Astrocyte (in vitro differentiated cells and primary cell): ENCODE results near the gene TMEM14C. TPM values are rescaled to one million over a fixed set of nuclear protein-coding genes. Genes with fewer than 3 reads are reported as not detected.
A peak's percentile ranks its signal among the peaks of the same experiment; 100 is the strongest.
"Not testable (repeated sequence)": the region's sequence is repeated elsewhere in the genome, so short reads cannot be mapped to it uniquely, and the experiment has no call there.

Experiments
- DNase-seq: peaks from one replicate; pipeline ENCODE4 v3.0.0-alpha.2; 2010; ENCODE audit warnings: low read depth
- FAIRE-seq: peaks from 2 replicates; lab custom pipeline; 2011; peaks lifted over from hg19 to GRCh38; lab: Jason Lieb, UNC
- H2AFZ ChIP-seq: 2 replicates; pipeline ENCODE4 v1.6.0; 2012; ENCODE audit warnings: low read depth, low read length, inconsistent platforms
- H3K27ac ChIP-seq: 2 replicates; pipeline ENCODE4 v1.5.1; 2011; ENCODE audit warnings: low read depth, low read length, inconsistent platforms
- H3K27me3 ChIP-seq: 2 replicates; pipeline ENCODE4 v1.6.0; 2011; ENCODE audit warnings: low read length, inconsistent platforms; ENCODE audit not compliant: insufficient read depth
- H3K36me3 ChIP-seq: 2 replicates; pipeline ENCODE4 v1.5.1; 2011; ENCODE audit warnings: low read length, inconsistent platforms; ENCODE audit not compliant: insufficient read depth
- H3K4me1 ChIP-seq: 2 replicates; pipeline ENCODE4 v1.5.1; 2011; ENCODE audit warnings: low read length, inconsistent platforms; ENCODE audit not compliant: insufficient read depth
- H3K4me2 ChIP-seq: 2 replicates; pipeline ENCODE4 v1.6.0; 2012; ENCODE audit warnings: low read length, inconsistent platforms
- H3K4me3 ChIP-seq: 2 replicates; pipeline ENCODE4 v1.5.1; 2011; ENCODE audit warnings: low read depth, mild to moderate bottlenecking, low read length, inconsistent platforms; ENCODE audit not compliant: insufficient read depth
- H3K79me2 ChIP-seq: 2 replicates; pipeline ENCODE4 v1.6.0; 2012; ENCODE audit warnings: mild to moderate bottlenecking, low read length, inconsistent platforms; ENCODE audit not compliant: insufficient read depth
- H3K9ac ChIP-seq: 2 replicates; pipeline ENCODE4 v1.6.0; 2012; ENCODE audit warnings: mild to moderate bottlenecking, low read length, inconsistent platforms
- H3K9me3 ChIP-seq: 2 replicates; pipeline ENCODE4 v1.5.1; 2012; ENCODE audit warnings: low read depth, mild to moderate bottlenecking, low read length, inconsistent platforms; ENCODE audit not compliant: insufficient read depth
- H4K20me1 ChIP-seq: 2 replicates; pipeline ENCODE4 v1.6.0; 2012; ENCODE audit warnings: low read length, inconsistent platforms; ENCODE audit not compliant: insufficient read depth
- H3K27ac Mint-ChIP-seq: one replicate; pipeline ENCODE4 v1.8.0; 2021; ENCODE audit warnings: mild to moderate bottlenecking, mixed read lengths; ENCODE audit not compliant: unreplicated experiment
- H3K27me3 Mint-ChIP-seq: one replicate; pipeline ENCODE4 v1.8.0; 2021; ENCODE audit warnings: low read depth, mixed read lengths; ENCODE audit not compliant: unreplicated experiment
- H3K36me3 Mint-ChIP-seq: one replicate; pipeline ENCODE4 v1.8.0; 2021; ENCODE audit warnings: low read depth, mixed read lengths; ENCODE audit not compliant: unreplicated experiment
- H3K4me1 Mint-ChIP-seq: one replicate; pipeline ENCODE4 v1.8.0; 2021; ENCODE audit warnings: low read depth, mixed read lengths; ENCODE audit not compliant: unreplicated experiment
- H3K4me3 Mint-ChIP-seq: one replicate; pipeline ENCODE4 v1.8.0; 2021; ENCODE audit warnings: mild to moderate bottlenecking, moderate library complexity, mixed read lengths; ENCODE audit not compliant: unreplicated experiment
- H3K9me3 Mint-ChIP-seq: one replicate; pipeline ENCODE4 v1.8.0; 2021; ENCODE audit warnings: mild to moderate bottlenecking, mixed read lengths; ENCODE audit not compliant: unreplicated experiment
- CTCF ChIP-seq: IDR thresholded peaks from 2 replicates; pipeline ENCODE4 v1.5.1; 2011; ENCODE audit warnings: low read depth, mild to moderate bottlenecking, inconsistent platforms, low read length, moderate library complexity; ENCODE audit not compliant: insufficient read depth
- EZH2 ChIP-seq: IDR thresholded peaks from 2 replicates; pipeline ENCODE4 v1.6.1; 2012; ENCODE audit warnings: mild to moderate bottlenecking, low read length, inconsistent platforms; ENCODE audit not compliant: insufficient read depth
- total RNA-seq: library from RNA; stranded (reverse); gene quantifications from 2 replicates; pipeline ENCODE4 v1.2.1, GENCODE V29; 2021

TMEM14C gene
- total RNA-seq, 1 donor from 2014 or later = 134 TPM

- no peaks in the 10 kb centered on the region for H3K9me3 ChIP-seq
- H3K4me2 ChIP-seq = peak overlapping the region; percentile 67
- H3K79me2 ChIP-seq = peaks cover 18% of the 10 kb centered on the region
- H3K9me3 Mint-ChIP-seq = peaks cover 8% of the 10 kb centered on the region
- H2AFZ ChIP-seq = peak overlapping the region; percentile 30
- H3K9ac ChIP-seq = peak overlapping the region; percentile 24
- no peaks in the 10 kb centered on the region for H3K27me3 Mint-ChIP-seq
- H3K27me3 ChIP-seq = no peaks in the 10 kb centered on the region
- no peak overlapping the region for H3K27ac ChIP-seq
- H3K27ac Mint-ChIP-seq = no peak overlapping the region
- H4K20me1 ChIP-seq = peaks cover 4% of the 10 kb centered on the region
- no peak for TF ChIP-seq EZH2
- no peak overlapping the region for H3K4me3 Mint-ChIP-seq
- H3K36me3 ChIP-seq = no peaks in the 10 kb centered on the region
- peaks cover 21% of the 10 kb centered on the region for H3K4me1 Mint-ChIP-seq
- peaks cover 15% of the 10 kb centered on the region for H3K4me1 ChIP-seq
- FAIRE-seq = no peak
- no peak overlapping the region for H3K4me3 ChIP-seq
- no peak for DNase-seq
- H3K36me3 Mint-ChIP-seq = peaks cover 9% of the 10 kb centered on the region
Measured at GRCh38 chr6:10719964-10720264, 3.0 kb upstream of the TMEM14C start.

- Mint-ChIP-seq H3K36me3 (peaks cover 9% of the 10 kb centered on the region), H3K9me3 (peaks cover 8% of the 10 kb centered on the region), H3K27ac (no peak overlapping the region), H3K27me3 (no peaks in the 10 kb centered on the region), H3K4me1 (peaks cover 26% of the 10 kb centered on the region), H3K4me3 (no peak overlapping the region)
- FAIRE-seq (no peak), DNase-seq (peak; percentile 14)
- Histone ChIP-seq H3K9ac (peak overlapping the region; percentile 24), H3K9me3 (no peaks in the 10 kb centered on the region), H3K27me3 (no peaks in the 10 kb centered on the region), H4K20me1 (peaks cover 4% of the 10 kb centered on the region), H3K4me1 (peaks cover 15% of the 10 kb centered on the region), H3K4me2 (peak overlapping the region; percentile 67), H3K79me2 (peaks cover 23% of the 10 kb centered on the region), H3K4me3 (peak overlapping the region; percentile 31), H3K27ac (no peak overlapping the region), H2AFZ (peak overlapping the region; percentile 30), H3K36me3 (no peaks in the 10 kb centered on the region)
- TF ChIP-seq CTCF = no peak
Measured at GRCh38 chr6:10720265-10720959, 2.5 kb upstream of the TMEM14C start.

- not testable (repeated sequence) for FAIRE-seq, H3K27me3 Mint-ChIP-seq, H3K27ac ChIP-seq, H3K9me3 ChIP-seq, H3K4me3 ChIP-seq, H2AFZ ChIP-seq, H4K20me1 ChIP-seq, H3K9me3 Mint-ChIP-seq, H3K36me3 ChIP-seq, H3K9ac ChIP-seq, H3K27me3 ChIP-seq, H3K27ac Mint-ChIP-seq, DNase-seq
- H3K4me1 ChIP-seq = peaks cover 15% of the 10 kb centered on the region
- Mint-ChIP-seq H3K4me1 (peaks cover 30% of the 10 kb centered on the region), H3K36me3 (peaks cover 13% of the 10 kb centered on the region), H3K4me3 (peak overlapping the region; percentile 97)
- H3K4me2 ChIP-seq = peak overlapping the region; percentile 67
- peaks cover 31% of the 10 kb centered on the region for H3K79me2 ChIP-seq
Measured at GRCh38 chr6:10720960-10721849, 1.7 kb upstream of the TMEM14C start.
